Mononuclear cell (primary cell): ENCODE data around the gene UBE2E1. TPM values are rescaled to one million over a fixed set of nuclear protein-coding genes. Genes with fewer than 3 reads are reported as not detected.

Source experiments
- H3K27me3 ChIP-seq: 2 replicates; pipeline ENCODE4 v1.6.0; 2011; ENCODE audit warnings: low read length, control low read depth; ENCODE audit not compliant: insufficient read depth
- H3K4me1 ChIP-seq: 2 replicates; pipeline ENCODE4 v1.5.1; 2011; ENCODE audit warnings: mild to moderate bottlenecking, low read length, control low read depth; ENCODE audit not compliant: insufficient read depth
- H3K4me3 ChIP-seq: 2 replicates; pipeline ENCODE4 v1.5.1; 2011; ENCODE audit warnings: mild to moderate bottlenecking, low read length, moderate library complexity
- H3K9me3 ChIP-seq: 2 replicates; pipeline ENCODE4 v1.5.1; 2011; ENCODE audit warnings: low read depth, mild to moderate bottlenecking, control low read depth, low read length
- total RNA-seq: library from RNA; depleted of rRNA; stranded (reverse); fragments of >200 nt; gene quantifications from one replicate; pipeline ENCODE4 v1.2.3, GENCODE V29; 2012

UBE2E1 gene
- total RNA-seq, 1 donor = 113 TPM

- peaks cover 26% of the 10 kb centered on the region for H3K4me1 ChIP-seq
- H3K27me3 ChIP-seq = no peaks in the 10 kb centered on the region
- no peaks in the 10 kb centered on the region for H3K9me3 ChIP-seq
- no peak overlapping the region for H3K4me3 ChIP-seq
These were observed 19.1 kb downstream of the UBE2E1 start for GRCh38 chr3:23824699-23825444.

DNA sequence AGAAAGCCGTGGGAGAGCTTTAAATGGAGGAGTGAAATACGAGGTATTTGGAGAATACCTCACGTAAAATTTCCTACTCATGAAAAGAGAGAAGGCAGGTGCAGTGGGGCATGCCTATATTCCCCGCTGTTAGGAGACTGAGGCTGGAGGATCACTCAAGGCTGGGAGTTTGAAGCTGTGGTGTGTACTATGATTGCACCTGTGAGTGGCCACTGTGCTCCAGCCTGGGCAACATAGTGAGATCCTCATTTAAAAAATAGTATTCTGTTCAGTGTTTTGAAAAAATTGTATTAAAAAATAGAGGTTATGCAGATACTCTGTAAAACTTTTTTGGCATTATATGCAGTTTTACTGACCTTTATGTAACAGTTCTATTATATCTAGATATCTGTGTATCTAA is 20.0 kb downstream of the UBE2E1 start:
- Histone ChIP-seq H3K4me1 (peaks cover 35% of the 10 kb centered on the region), H3K9me3 (no peaks in the 10 kb centered on the region), H3K4me3 (no peak overlapping the region), H3K27me3 (no peaks in the 10 kb centered on the region)

DNA sequence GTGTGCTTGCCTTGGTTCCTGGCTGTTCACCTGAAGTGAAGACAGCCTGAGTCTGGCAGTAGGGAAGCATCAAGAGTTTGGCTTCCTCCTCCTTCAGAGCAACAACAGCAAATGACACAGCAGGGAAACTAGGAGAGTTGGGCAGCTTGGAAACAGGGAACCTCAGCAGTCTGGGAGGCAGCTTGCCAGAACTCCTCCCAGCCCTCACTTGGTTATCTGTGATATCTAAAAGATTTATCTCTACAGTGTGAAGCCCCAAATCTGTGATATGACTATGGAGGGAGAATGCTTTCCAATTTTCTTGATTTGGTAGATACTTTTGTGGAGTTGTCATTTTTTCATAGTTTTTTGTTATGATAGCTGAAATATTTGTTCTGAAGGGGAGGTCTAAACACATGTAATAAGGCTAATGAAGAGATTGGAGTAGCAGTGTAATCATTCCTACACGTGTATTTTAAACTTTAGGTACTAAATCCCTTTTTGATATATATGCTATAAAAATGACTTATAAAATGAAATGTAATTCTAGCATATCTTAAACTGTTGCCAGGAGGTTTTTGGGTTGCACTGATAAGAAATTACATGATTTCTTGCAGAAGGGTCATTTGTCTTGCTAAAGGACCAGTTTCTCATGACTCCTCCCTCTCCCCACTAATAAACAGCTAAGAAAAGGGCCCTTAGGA is 20.8 kb downstream of the UBE2E1 start:
- no peaks in the 10 kb centered on the region for H3K9me3 ChIP-seq
- H3K27me3 ChIP-seq = no peaks in the 10 kb centered on the region
- peaks cover 41% of the 10 kb centered on the region for H3K4me1 ChIP-seq
- no peak overlapping the region for H3K4me3 ChIP-seq

DNA sequence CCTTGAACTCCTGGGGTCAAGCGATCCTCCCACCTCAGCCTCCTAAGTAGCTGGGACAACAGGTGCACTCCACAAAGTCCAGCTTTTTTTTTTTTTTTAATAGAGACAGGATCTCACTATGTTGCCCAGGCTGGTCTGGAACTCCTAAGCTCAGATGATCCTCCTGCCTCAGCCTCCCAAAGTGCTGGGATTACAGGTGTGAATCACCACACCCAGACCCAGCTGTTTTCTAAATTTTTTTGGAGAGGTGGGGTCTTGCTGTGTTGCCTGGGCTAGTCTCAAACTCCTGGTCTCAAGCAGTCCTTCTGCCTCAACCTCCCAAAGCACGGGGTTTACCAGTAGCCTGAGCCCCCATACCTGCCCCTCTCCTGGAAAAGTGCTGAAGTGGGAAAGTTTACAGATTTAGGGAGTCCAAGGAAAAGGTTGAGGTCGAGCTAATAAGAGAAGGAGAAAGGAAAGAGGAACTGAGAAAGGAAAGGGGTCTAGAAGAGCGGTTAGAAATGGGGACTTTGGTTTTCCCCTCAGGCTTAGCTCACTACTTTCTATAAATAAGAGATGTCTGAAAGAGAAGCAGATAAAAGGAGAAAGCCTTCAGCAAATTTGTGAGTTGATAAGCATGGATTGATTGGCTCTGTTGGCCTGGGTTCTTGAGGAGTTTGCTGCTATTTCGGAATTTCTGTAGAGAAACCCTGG is 23.6 kb downstream of the UBE2E1 start:
- no peaks in the 10 kb centered on the region for H3K9me3 ChIP-seq
- H3K4me1 ChIP-seq = peaks cover 43% of the 10 kb centered on the region
- no peaks in the 10 kb centered on the region for H3K27me3 ChIP-seq
- no peak overlapping the region for H3K4me3 ChIP-seq

- H3K4me3 ChIP-seq = no peak overlapping the region
- no peaks in the 10 kb centered on the region for H3K27me3 ChIP-seq
- peaks cover 39% of the 10 kb centered on the region for H3K4me1 ChIP-seq
- H3K9me3 ChIP-seq = no peaks in the 10 kb centered on the region
These were observed 25.2 kb downstream of the UBE2E1 start for GRCh38 chr3:23830869-23831484.

DNA sequence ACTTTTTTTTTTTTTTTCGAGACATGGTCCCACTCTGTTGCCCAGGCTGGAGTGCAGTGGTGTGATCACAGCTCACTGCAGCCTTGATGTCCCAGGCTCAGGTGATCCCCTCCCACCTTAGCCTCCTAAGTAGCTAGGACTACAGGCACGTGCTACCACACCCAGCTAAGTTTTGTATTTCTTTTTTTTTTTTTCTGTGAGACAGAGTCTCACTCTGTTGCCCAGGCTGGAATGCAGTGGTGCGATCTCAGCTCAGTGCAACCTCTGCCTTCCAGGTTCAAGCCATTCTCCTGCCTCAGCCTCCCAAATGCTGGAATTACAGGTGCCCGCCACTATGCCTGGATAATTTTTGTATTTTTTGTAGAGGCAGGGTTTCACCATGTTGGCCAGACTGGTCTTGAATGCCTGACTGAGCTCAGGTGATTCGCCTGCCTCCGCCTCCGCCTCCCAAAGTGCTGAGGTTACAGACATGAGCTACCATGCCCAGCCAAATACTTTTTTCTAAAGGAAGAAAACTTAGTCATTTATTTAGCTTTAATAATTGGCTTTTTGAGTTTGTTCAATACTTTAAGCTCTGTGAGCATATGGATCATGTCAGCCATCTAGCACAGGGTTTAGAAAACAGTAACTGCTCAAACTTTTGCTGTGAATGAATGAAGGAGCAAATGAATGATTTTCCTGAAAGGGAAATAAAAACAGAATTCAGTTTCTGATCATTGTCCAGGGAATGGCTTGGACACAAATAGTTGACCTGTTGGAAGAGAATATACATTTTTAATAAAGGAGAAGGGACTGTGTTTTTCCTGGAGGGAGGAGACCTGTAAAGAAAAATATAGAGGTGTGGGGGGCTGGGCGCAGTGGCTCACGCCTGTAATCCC is 26.0 kb downstream of the UBE2E1 start:
- Histone ChIP-seq H3K4me1 (peaks cover 41% of the 10 kb centered on the region), H3K4me3 (no peak overlapping the region), H3K27me3 (no peaks in the 10 kb centered on the region), H3K9me3 (no peaks in the 10 kb centered on the region)

GRCh38 chr3:23832523-23832922 is 26.8 kb downstream of the UBE2E1 start:
- peaks cover 42% of the 10 kb centered on the region for H3K4me1 ChIP-seq
- H3K27me3 ChIP-seq = no peaks in the 10 kb centered on the region
- H3K4me3 ChIP-seq = no peak overlapping the region

DNA sequence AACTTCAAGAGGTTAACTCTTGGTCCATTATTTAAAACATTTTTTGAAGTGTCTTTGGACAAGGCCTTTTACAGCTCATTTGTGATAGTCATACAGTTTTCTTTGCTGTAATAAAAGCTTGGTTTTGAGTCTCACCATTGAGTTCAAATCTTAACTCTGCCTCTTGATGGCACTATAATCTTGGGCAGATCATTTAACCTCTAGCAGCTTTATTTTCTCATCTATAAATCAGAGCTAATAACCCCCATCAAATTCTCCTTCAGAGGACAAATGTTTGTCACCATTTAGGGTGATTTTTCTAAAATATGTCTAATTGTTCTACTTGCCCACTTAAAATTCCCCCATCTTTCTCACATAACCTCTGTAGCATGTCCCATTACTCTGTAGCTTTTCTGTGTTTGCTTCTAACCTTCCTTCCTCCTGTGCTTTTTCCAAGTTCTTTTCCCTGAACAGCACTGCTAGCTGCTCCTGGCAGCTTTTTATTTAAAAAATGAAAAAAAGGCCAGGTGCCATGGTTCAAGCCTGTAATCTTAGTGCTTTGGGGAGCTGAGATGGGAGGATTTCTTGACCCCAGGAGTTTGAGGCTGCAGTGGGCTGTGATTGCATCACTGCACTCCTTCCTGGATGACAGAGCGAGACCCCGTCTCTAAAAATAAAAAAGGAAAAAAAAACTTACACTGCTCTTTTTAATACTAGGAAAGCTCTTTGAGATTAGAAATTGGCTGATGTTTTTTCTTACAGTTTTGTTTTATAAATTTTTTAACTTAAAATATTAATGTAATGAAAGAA is 28.5 kb downstream of the UBE2E1 start:
- Histone ChIP-seq H3K27me3 (no peaks in the 10 kb centered on the region), H3K9me3 (no peaks in the 10 kb centered on the region), H3K4me1 (peaks cover 44% of the 10 kb centered on the region), H3K4me3 (no peak overlapping the region)

More at GRCh38 chr3:23832523-23832922, 26.8 kb downstream of the UBE2E1 start:
- H3K9me3 ChIP-seq = no peaks in the 10 kb centered on the region

- Histone ChIP-seq H3K9me3 (no peaks in the 10 kb centered on the region), H3K4me3 (no peak overlapping the region), H3K4me1 (peaks cover 36% of the 10 kb centered on the region), H3K27me3 (no peaks in the 10 kb centered on the region)
These were observed 29.3 kb downstream of the UBE2E1 start for GRCh38 chr3:23835087-23835486.

DNA sequence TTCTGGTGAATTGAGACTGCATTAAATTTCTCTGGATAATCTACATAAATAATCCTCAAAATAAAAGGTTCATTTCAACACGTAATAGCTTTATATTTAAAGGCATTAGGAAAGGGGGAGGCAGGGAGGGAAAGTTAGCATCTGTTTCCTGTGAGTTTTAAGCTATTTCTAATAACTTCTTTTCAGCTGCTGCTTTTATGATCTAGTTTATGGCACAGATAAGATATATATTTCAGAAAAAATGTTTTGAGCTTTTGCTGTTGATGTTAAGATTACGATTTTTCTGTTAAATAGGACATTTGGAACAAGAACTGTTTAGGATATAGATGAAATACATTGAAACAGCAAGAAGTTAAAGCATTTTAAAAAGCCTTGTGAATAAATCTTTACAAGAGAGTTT is 30.0 kb downstream of the UBE2E1 start:
- peaks cover 29% of the 10 kb centered on the region for H3K4me1 ChIP-seq
- no peak overlapping the region for H3K4me3 ChIP-seq
- no peaks in the 10 kb centered on the region for H3K9me3 ChIP-seq
- no peaks in the 10 kb centered on the region for H3K27me3 ChIP-seq

GRCh38 chr3:23836536-23837230 is 30.9 kb downstream of the UBE2E1 start:
- no peak overlapping the region for H3K4me3 ChIP-seq
- no peaks in the 10 kb centered on the region for H3K27me3 ChIP-seq
- H3K9me3 ChIP-seq = no peaks in the 10 kb centered on the region
- H3K4me1 ChIP-seq = peaks cover 23% of the 10 kb centered on the region

GRCh38 chr3:23837286-23837685 is 31.5 kb downstream of the UBE2E1 start:
- H3K9me3 ChIP-seq = no peaks in the 10 kb centered on the region
- no peak overlapping the region for H3K4me3 ChIP-seq
- H3K4me1 ChIP-seq = peaks cover 23% of the 10 kb centered on the region
- H3K27me3 ChIP-seq = no peaks in the 10 kb centered on the region

DNA sequence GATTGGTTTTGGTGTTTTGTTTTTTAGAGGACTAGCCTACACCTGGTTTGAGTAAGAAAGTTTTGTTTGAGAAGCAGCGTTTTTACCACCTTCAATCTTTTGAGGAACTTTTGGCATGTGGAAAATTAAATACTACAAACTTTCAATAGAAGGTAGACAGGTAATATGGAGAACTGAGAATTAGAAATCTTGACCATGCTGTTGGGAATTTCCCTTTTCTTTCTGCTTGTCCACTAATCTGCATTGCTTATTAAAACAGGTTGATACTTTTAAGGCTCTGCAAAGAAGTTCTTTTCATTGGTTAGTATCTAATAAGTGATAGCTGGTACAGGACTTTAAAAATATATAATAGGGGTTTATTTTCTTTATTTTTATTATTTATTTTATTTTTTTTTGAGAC is 31.9 kb downstream of the UBE2E1 start:
- no peaks in the 10 kb centered on the region for H3K27me3 ChIP-seq
- H3K4me3 ChIP-seq = no peak overlapping the region
- H3K4me1 ChIP-seq = peaks cover 23% of the 10 kb centered on the region
- no peaks in the 10 kb centered on the region for H3K9me3 ChIP-seq
